Caco-2 (cell line): ENCODE data around the gene DSG4. TPM values are rescaled to one million over a fixed set of nuclear protein-coding genes. Genes with fewer than 3 reads are reported as not detected.
"Not testable (repeated sequence)": the region's sequence is repeated elsewhere in the genome, so short reads cannot be mapped to it uniquely, and the experiment has no call there.

ENCODE experiments used
- BruUV-seq: library from RNA; stranded (reverse); fragments of 400-500 nt; replicated peaks from 2 replicates; lab custom pipeline; 2021; lab: Mats Ljungman, UMichigan
- CTCF ChIA-PET: fragments of 300-600 bp; sonication (Branson Sonifier 250); formaldehyde crosslinking; loops from one replicate; lab custom pipeline; 2022; ENCODE audit warnings: antibody characterized with exemption; lab: Charles Lee
- POLR2A ChIA-PET: fragments of 300-600 bp; sonication (Branson Sonifier 250); formaldehyde crosslinking; loops from one replicate; lab custom pipeline; 2022; ENCODE audit warnings: antibody characterized with exemption; lab: Charles Lee
- DNase-seq, 2 experiments: peaks; one replicate each; pipeline versions ENCODE4 v3.0.0 to v3.0.0-alpha.2; 2020 to 2022
- H3K27me3 ChIP-seq: replicated peaks from 2 replicates; pipeline ENCODE4 v1.6.0; 2011; ENCODE audit warnings: low read length; ENCODE audit not compliant: control insufficient read depth, insufficient read depth
- H3K36me3 ChIP-seq: 2 replicates; pipeline ENCODE4 v1.5.1; 2011; ENCODE audit warnings: low read length; ENCODE audit not compliant: control insufficient read depth, insufficient read depth
- H3K4me1 ChIP-seq: fragments of 250-450 bp; sonication (Bioruptor Pico); 2 replicates; pipeline ENCODE4 v1.5.1; 2020; ENCODE audit warnings: mild to moderate bottlenecking
- H3K4me3 ChIP-seq: 2 replicates; pipeline ENCODE4 v1.5.1; 2011; ENCODE audit warnings: low read depth, mild to moderate bottlenecking, control low read depth, low read length
- H3K9me3 ChIP-seq: fragments of 250-450 bp; sonication (Bioruptor Pico); 2 replicates; pipeline ENCODE4 v1.5.1; 2020; ENCODE audit warnings: mild to moderate bottlenecking, moderate library complexity
- H3K27ac Mint-ChIP-seq: one replicate; pipeline ENCODE4 v1.8.0; 2022; ENCODE audit warnings: mixed read lengths; ENCODE audit not compliant: unreplicated experiment
- H3K27me3 Mint-ChIP-seq: one replicate; pipeline ENCODE4 v1.8.0; 2022; ENCODE audit warnings: mixed read lengths; ENCODE audit not compliant: insufficient read depth, unreplicated experiment
- H3K36me3 Mint-ChIP-seq: one replicate; pipeline ENCODE4 v1.8.0; 2022; ENCODE audit warnings: mild to moderate bottlenecking, mixed read lengths; ENCODE audit not compliant: insufficient read depth, unreplicated experiment
- H3K4me1 Mint-ChIP-seq: one replicate; pipeline ENCODE4 v1.8.0; 2022; ENCODE audit warnings: low read depth, mixed read lengths; ENCODE audit not compliant: unreplicated experiment
- H3K4me3 Mint-ChIP-seq: one replicate; pipeline ENCODE4 v1.8.0; 2022; ENCODE audit warnings: mild to moderate bottlenecking, moderate library complexity, mixed read lengths; ENCODE audit not compliant: unreplicated experiment
- H3K9me3 Mint-ChIP-seq: one replicate; pipeline ENCODE4 v1.8.0; 2022; ENCODE audit warnings: mixed read lengths; ENCODE audit not compliant: unreplicated experiment
- intact Hi-C: fragments of 100-400 bp; cut with micrococcal nuclease; formaldehyde crosslinking; loops from one replicate; pipeline ENCODE4 v1.10.0; 2022; ENCODE audit not compliant: unreplicated experiment
- total RNA-seq: library from RNA; stranded (reverse); gene quantifications from 2 replicates; pipeline ENCODE4 v1.2.3, GENCODE V29; 2022
- TF ChIP-seq, protein P1 (sequence below), 2 experiments: fragments of 200-600 bp in 1 of 2; IDR thresholded peaks; 1 replicate in 1 of 2; 2 replicates in 1 of 2; pipeline versions ENCODE4 v1.5.1 to v1.8.0; 2011 to 2022; ENCODE audit warnings: antibody characterized with exemption in 1 of 2, control low read depth in 1 of 2, inconsistent platforms in 1 of 2, low read depth in 1 of 2, low read length in 1 of 2, mild to moderate bottlenecking in 1 of 2, moderate library complexity in 1 of 2; ENCODE audit not compliant: insufficient read depth in 1 of 2, severe bottlenecking in 1 of 2, unreplicated experiment in 1 of 2

Gene DSG4
- total RNA-seq, 1 experiment from 2014 or later, result not detected

GRCh38 chr18:31343454-31343853 lies 33.1 kb upstream of the DSG4 start:
- Histone ChIP-seq H3K4me1 (no peaks in the 10 kb centered on the region), H3K27me3 (no peaks in the 10 kb centered on the region), H3K4me3 (no peak overlapping the region), H3K9me3 (no peaks in the 10 kb centered on the region), H3K36me3 (no peaks in the 10 kb centered on the region)
- POLR2A ChIA-PET, result no interaction called here
- BruUV-seq, result no TSS peak
- CTCF ChIA-PET, result no interaction called here
- Mint-ChIP-seq H3K9me3 (no peaks in the 10 kb centered on the region), H3K36me3 (no peaks in the 10 kb centered on the region), H3K4me1 (no peaks in the 10 kb centered on the region), H3K4me3 (no peak overlapping the region), H3K27me3 (no peaks in the 10 kb centered on the region), H3K27ac (no peak overlapping the region)
- DNase-seq, result no peak
- TF ChIP-seq, protein P1, sequence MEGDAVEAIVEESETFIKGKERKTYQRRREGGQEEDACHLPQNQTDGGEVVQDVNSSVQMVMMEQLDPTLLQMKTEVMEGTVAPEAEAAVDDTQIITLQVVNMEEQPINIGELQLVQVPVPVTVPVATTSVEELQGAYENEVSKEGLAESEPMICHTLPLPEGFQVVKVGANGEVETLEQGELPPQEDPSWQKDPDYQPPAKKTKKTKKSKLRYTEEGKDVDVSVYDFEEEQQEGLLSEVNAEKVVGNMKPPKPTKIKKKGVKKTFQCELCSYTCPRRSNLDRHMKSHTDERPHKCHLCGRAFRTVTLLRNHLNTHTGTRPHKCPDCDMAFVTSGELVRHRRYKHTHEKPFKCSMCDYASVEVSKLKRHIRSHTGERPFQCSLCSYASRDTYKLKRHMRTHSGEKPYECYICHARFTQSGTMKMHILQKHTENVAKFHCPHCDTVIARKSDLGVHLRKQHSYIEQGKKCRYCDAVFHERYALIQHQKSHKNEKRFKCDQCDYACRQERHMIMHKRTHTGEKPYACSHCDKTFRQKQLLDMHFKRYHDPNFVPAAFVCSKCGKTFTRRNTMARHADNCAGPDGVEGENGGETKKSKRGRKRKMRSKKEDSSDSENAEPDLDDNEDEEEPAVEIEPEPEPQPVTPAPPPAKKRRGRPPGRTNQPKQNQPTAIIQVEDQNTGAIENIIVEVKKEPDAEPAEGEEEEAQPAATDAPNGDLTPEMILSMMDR (IDR thresholded peaks at IDR 0.05; ENCODE audit: insufficient read depth in 1 of 2, low read depth in 1 of 2, low read length in 1 of 2, severe bottlenecking in 1 of 2, unreplicated experiment in 1 of 2), result no peak
- intact Hi-C loops, result no loop called here

DNA sequence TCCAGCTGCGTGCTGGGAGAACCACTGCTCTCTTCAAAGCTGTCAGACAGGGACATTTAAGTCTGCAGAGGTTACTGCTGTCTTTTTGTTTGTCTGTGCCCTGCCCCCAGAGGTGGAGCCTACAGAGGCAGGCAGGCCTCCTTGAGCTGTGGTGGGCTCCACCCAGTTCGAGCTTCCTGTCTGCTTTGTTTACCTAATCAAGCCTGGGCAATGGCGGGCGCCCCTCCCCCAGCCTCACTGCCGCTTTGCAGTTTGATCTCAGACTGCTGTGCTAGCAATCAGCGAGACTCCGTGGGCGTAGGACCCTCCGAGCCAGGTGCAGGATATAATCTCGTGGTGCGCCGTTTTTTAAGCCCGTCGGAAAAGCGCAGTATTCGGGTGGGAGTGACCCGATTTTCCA lies 23.2 kb upstream of the DSG4 start:
- H3K4me3 Mint-ChIP-seq, H3K4me1 ChIP-seq, H3K9me3 ChIP-seq, H3K36me3 ChIP-seq, CTCF ChIA-PET, H3K4me3 ChIP-seq, H3K36me3 Mint-ChIP-seq, BruUV-seq, H3K27me3 ChIP-seq, DNase-seq, H3K27me3 Mint-ChIP-seq, H3K27ac Mint-ChIP-seq, POLR2A ChIA-PET, H3K9me3 Mint-ChIP-seq, intact Hi-C loops, H3K4me1 Mint-ChIP-seq: not testable (repeated sequence)

GRCh38 chr18:31354990-31355389 lies 21.6 kb upstream of the DSG4 start:
- no peaks in the 10 kb centered on the region for H3K9me3 Mint-ChIP-seq
- no peaks in the 10 kb centered on the region for H3K36me3 Mint-ChIP-seq
- POLR2A ChIA-PET, result no interaction called here

More at GRCh38 chr18:31354990-31355389, 21.6 kb upstream of the DSG4 start:
- no peak overlapping the region for H3K27ac Mint-ChIP-seq
- BruUV-seq, result no TSS peak
- intact Hi-C loops, result no loop called here
- no peaks in the 10 kb centered on the region for H3K4me1 ChIP-seq
- no peak overlapping the region for H3K4me3 Mint-ChIP-seq
- no peaks in the 10 kb centered on the region for H3K9me3 ChIP-seq
- CTCF ChIA-PET, result no interaction called here
- no peak for DNase-seq
- H3K27me3 Mint-ChIP-seq, result no peaks in the 10 kb centered on the region
- TF ChIP-seq, protein P1 (IDR thresholded peaks at IDR 0.05; ENCODE audit: insufficient read depth in 1 of 2, low read depth in 1 of 2, low read length in 1 of 2, severe bottlenecking in 1 of 2, unreplicated experiment in 1 of 2), result no peak
- no peaks in the 10 kb centered on the region for H3K4me1 Mint-ChIP-seq
- H3K4me3 ChIP-seq, result no peak overlapping the region
- no peaks in the 10 kb centered on the region for H3K36me3 ChIP-seq
- no peaks in the 10 kb centered on the region for H3K27me3 ChIP-seq
